ENCODE data around the gene SMIM20.

DNA sequence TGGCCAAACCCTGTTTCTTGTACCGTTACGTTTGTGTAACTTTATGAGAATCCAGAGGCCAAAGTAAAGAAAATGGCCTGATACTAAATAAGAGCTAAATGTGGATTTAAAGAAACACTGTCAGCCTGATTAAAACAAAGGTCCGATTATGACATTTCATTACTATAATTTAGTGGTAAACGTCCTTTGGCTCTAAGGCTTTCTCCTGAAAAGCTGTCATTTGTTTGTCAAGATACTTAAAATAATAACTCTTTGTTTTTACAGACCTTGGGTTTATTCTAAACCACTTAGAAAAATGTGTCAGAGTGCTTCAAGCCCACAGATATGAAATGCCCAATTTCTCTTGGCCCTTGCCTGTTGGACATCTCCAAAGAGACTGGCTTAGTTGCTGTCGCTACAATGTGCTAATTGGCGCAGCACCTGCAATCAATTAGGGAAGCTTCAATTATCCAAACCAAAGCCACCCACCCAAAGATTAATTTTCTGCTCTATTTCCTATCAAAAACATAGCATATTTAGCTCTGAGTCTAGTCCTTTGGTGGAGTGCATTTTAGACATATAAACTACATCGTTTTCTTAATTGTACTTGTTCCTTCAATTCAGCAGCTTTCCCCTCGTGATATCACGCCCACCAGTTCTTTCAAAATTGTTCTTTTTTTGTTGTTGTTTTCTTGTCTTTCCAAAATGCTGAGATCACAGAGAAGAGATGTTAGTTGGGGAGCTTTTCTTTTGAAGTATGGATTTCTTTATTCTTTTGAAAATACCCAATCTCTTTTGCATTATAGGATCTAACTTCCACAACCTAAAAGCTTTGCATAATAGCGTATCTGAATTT lies 13.6 kb downstream of the SMIM20 start:
- no peak for TF ChIP-seq POLR2AphosphoS5 (IDR thresholded peaks at IDR 0.05; ENCODE audit: low read depth, low read length)
- TF ChIP-seq SIN3A (IDR thresholded peaks at IDR 0.05; ENCODE audit: borderline replicate concordance, insufficient read depth, low read length): no peak
- TF ChIP-seq, protein P1, sequence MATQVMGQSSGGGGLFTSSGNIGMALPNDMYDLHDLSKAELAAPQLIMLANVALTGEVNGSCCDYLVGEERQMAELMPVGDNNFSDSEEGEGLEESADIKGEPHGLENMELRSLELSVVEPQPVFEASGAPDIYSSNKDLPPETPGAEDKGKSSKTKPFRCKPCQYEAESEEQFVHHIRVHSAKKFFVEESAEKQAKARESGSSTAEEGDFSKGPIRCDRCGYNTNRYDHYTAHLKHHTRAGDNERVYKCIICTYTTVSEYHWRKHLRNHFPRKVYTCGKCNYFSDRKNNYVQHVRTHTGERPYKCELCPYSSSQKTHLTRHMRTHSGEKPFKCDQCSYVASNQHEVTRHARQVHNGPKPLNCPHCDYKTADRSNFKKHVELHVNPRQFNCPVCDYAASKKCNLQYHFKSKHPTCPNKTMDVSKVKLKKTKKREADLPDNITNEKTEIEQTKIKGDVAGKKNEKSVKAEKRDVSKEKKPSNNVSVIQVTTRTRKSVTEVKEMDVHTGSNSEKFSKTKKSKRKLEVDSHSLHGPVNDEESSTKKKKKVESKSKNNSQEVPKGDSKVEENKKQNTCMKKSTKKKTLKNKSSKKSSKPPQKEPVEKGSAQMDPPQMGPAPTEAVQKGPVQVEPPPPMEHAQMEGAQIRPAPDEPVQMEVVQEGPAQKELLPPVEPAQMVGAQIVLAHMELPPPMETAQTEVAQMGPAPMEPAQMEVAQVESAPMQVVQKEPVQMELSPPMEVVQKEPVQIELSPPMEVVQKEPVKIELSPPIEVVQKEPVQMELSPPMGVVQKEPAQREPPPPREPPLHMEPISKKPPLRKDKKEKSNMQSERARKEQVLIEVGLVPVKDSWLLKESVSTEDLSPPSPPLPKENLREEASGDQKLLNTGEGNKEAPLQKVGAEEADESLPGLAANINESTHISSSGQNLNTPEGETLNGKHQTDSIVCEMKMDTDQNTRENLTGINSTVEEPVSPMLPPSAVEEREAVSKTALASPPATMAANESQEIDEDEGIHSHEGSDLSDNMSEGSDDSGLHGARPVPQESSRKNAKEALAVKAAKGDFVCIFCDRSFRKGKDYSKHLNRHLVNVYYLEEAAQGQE (IDR thresholded peaks at IDR 0.05; ENCODE audit: insufficient read depth in 1 of 2, low read depth in 2 of 2, low read length in 2 of 2): no peak
- TF ChIP-seq TAF1 (IDR thresholded peaks at IDR 0.05; ENCODE audit: borderline replicate concordance, insufficient read depth, low read length): no peak
